ENCODE results near the gene GFPT2.

GFPT2 gene

DNA sequence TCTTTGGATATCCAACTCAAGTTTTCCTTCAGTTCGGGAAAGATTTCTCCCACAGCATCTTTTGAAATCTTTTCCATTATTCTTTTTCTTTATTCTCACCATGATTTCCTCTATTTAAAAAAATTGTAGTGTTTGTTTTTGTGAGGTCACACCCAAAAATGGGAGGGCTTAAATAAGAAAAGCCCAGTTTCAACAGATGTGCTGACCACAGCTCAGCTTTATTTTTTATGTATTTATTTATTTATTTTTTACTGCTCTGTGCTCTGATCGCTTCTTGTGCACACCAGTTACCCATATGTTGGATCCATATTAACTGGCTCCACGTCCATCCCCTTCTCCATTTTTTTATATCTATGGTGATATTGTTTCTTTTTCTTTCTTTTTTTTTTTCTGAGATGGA lies 20.3 kb downstream of the GFPT2 start:
- DNase-seq (ENCODE audit: low spot score): no peak

DNA sequence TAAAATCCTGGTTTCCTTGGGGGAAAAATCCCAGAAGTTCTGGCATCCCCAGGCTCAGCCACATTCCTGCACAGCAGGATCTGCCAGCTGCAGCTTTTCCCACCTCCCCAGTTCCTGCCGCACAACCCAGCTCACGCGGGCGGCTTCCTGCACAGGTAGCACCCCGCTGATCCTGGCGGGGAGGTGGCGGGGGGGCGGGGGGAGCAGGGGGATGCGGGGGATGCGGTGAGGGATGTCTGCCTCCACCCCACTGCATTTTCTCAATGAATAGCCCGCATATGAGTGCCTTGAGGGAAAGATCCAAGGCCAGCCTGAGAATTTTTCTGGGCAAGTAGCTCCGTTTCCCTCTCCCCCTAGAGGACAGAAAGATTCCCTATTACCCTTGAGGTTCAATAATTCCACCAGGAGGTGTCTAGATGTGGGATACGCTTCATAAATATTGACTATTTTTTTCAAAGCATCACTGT lies 21.1 kb downstream of the GFPT2 start:
- no peak for DNase-seq (ENCODE audit: low spot score)

DNA sequence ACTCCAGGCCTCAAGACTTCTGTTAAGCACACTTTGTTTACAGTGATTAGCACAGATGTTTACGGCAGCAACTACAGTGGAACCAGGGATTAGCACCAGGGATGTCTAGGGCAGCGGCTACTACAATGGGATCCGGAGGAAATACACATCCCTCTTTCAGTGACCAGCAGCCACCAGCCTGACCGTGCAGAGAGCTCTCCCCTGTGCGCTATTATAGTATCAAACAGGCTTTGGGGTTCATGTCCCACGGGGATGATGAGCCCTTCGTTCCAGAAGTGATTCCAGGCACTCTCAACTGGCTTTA lies 21.5 kb downstream of the GFPT2 start:
- DNase-seq (ENCODE audit: low spot score): no peak

DNA sequence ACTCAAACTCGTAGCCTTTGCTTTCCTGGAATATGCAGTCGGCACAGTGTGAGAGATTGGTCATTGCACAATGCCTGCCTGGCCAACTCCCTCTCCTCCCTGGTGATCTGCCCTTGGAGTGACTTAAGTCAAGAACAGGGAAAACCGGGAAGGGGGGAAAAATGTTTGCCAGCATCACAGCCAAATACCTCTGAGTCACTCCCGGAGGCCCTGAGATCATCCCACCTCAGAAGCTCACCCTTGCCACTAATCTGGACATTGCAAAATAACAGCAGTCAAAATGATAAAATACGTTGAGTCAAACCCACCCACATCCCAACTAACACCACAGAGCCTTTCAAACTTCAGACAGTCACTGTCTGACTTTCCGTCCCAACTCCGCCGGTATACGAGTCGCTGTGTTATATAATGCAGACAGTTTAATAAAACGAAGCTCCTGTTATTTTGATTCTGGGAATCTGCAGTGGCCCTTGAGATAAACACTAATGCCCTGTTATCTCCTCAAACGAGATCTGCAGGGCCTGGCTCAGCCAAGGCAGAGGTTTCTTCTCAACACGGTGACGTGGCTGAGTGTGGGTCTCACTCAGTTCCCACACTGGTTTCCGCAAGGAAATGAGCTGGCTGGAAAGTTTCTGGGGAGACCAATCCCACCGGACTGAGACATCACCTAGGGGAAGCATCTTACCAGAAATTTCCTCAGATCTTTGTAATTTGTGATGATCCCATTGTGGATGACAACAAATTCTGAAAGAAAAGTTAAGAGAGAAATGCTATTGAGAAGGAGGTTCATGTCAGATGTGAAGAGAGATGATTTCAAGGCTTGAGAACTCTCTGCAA lies 22.1 kb downstream of the GFPT2 start:
- DNase-seq (ENCODE audit: low spot score): no peak

DNA sequence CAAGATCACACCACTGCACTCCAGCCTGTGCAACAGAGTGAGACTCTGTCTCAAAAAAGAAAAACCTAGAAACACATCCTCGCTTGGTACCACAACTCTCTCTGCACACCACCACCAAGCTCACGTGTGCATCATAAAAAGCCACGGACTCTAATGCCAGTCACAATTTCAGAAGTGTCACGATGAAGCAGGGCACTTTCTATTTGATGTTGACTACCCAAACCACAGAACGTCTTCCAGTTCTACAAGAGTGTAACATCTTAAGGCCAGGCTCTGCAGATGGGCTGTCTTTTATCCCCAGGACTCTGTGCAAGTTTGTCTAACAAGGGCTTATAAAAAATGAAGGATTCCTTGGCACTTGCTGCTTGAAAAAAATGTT lies 22.9 kb downstream of the GFPT2 start:
- no peak for DNase-seq (ENCODE audit: low spot score)

DNA sequence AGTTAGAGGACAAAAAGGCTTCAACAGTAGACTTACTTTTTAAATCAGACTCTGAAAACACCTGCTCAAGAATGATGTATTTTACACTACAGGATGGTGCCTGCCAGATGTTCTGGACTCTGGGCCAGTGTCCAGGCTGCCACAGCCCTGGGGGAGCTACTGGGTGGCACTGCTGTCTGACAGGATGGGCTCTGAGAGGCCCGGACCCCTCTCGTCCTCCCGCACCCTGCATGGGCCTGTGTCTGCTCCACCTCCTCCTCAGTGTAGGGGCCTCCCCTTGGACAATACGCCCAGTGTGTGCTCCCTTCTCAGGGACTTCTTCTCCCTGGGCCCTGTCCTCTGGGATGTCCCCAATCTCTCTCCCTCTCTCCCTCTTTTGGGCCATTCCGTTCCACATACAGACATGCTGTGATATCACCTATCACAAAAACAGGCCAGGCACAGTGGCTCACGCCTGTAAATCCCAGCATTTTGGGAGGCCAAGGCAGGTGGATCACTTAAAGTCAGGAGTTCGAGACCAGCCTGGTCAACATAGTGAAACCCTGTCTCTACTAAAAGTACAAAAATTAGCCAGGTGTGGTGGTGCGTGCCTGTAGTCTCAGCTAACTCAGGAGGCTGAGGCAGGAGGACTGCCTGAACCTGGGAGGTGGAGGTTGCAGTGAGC lies 23.4 kb downstream of the GFPT2 start:
- no peak for DNase-seq (ENCODE audit: low spot score)

DNA sequence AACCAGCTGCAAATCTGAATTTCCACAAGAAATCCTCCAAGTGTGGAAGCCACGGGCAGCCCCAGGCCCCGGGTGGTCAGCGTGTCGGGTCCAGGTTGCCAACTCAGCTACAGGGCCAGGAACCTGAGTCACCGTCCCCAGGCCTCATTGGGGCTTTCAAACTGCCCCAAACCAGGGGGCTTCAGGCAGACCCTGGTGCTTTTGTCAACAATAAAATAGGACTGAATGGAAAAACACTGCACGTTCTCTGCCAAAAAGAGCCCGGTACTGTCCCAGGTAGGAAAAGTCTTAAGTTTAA lies 24.0 kb downstream of the GFPT2 start:
- DNase-seq (ENCODE audit: low spot score): no peak

DNA sequence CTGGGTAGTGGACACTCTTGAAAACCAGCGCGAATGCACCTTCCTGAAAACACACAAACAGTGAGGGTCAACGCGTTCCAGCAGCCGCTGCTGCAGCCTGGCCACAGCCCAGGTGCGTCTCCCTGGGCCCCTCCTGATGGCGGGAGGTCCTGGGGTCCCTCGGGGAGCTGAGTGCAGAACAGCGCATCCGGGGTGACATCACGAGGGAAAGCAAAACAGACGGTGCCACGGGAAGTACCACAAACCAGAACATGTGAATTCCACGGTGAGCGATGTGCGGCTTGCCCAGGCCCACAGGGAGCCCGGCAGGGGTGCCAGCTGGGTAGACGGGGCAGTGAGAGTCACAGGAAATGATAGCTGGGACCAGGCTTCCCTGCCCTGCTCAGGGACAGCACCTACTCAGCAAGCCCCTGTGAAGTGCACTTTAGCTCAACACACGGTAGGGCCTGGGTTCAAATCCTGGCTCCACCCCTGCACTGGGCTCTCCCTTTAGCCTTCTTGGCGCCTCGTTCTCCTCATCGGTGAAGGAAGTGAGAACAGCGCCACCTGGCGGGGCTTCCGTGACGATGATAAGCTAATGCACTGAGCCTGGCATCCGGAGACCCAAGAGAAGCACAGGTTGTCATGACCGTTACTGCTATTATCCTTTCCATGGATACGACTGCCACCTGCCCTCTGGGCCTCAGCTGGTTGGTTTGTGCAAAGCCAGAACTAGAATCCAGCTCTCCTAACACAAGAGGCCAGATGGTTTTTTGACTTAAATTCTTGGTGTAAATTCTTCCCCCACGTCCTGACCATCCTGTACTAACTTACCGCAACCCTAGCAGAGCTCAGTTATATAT lies 24.6 kb downstream of the GFPT2 start:
- peak; percentile 86 for DNase-seq (ENCODE audit: low spot score)

DNA sequence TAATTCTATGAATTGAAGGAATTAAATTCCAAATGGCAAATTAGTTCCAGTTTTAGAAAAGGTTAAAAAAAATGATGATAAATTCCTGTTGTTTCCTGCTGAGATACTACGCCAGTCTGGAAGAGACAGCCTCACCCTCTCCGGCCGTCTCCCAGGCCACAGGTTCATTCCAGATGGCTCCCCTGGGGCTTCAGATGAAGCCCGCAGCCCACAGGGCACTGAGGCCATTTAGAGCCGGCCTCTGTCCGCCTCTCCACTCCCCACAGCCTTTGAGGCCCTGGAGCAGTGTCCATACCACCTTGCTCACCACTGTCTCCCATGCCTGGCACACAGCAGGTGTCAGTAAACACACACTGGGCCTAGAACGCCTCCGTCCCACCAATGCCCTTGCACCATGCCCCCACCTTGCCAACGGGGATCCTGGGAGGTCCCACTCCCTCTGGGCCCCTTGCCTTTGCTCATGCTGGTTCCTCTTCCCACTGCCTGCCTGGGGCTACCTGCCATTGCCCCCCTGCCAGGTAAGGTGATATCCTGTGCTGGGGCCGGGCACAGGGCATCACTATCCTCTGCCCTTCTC lies 26.1 kb downstream of the GFPT2 start:
- DNase-seq (ENCODE audit: low spot score): no peak

DNA sequence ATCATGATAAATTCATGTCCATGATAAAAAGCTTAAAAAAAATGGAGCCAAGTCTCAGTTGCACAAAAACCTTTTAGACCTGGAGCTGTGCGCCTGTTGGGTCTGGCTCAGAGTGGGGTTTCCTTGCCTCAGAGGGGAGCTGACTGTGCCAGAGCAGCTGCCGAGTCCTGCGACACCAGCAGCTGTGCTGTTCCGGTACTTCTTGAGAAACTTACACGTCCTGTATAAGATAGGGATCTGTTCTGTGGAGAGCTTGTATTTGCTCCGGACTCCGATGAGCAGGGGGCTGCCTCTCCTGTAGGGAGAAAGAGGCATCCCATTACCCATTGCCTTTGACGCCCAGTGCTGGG lies 28.6 kb downstream of the GFPT2 start:
- no peak for DNase-seq (ENCODE audit: low spot score)

DNA sequence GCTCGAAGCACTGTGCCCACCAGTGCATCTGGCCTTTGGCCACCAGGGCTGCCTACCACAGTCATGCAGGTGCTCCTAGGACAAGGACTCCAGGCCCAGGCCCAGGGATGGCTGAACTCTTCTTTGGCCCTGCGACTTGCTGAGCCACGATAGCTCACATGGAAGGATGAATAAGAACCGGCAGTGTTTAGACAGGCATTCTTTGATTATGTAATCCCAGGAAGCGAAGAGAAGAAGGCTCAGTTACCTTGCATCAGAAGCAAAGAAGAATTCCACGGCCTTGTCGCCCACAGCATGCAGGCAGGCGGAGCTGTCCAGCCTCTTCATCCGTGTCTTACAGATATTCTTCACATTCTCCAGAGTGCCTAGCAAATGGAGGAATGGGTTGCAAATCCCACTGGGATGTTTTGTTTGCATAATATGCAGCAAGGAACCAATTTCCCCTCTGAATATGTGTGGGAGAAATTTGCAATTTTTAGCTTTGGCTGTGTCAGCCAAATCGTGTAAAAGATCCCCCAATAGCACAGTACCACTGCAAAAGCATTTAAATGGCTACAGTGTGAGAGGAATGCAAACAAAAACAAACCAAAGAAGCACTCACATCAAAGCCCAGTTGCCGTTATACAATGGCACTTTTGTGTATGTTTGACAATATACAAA lies 29.1 kb downstream of the GFPT2 start:
- no peak for DNase-seq (ENCODE audit: low spot score)

DNA sequence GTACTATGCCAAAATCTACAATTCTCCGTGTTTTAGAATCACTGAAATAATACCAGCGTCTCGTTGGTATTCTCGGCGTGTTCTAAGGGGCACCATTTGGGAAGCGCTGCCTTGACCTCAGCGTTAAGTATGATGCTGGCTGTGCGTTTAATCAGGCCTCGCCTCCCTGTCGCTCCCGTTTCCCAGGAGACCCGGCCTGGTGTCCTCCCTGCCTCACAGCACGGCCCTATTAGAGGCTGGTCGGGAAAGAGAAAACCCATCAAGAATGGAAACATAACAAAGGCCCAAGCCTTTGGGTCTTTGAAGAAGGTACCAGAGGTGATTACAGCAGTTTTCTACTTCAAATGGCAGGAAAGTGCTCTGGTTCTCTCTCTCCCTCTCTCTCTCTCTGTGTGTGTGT lies 30.0 kb downstream of the GFPT2 start:
- DNase-seq (ENCODE audit: low spot score): no peak

DNA sequence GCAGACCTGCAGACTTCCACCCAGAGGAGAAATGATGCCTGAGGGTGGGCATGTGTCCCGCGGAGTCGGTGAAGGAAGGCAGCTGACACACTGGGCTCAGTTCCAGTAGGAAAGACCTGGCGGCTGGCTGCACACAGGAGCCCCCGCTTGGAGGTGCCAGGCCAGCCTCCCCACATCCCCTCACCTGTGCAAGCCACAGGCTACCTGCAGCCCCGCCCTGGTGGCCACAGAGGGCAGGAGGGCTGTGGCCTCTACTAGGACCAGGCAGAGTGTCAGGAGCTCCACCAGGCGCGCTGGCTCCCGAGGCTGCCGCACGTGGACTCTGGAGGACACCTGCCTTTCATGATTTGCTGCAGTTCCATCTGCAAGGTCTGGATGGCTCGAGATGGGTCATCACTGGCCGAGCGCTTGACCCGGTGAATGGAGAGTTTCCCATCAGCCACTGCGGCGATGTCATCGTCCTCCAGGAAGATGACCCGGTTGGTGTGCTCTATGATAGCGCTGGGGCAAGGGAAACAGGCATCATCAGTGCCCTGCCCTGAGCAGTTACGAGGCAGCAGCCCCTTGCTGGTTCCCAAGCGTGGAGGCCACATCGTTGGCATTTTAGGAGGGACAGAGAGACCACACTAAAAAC lies 34.6 kb downstream of the GFPT2 start:
- DNase-seq (ENCODE audit: low spot score): no peak

DNA sequence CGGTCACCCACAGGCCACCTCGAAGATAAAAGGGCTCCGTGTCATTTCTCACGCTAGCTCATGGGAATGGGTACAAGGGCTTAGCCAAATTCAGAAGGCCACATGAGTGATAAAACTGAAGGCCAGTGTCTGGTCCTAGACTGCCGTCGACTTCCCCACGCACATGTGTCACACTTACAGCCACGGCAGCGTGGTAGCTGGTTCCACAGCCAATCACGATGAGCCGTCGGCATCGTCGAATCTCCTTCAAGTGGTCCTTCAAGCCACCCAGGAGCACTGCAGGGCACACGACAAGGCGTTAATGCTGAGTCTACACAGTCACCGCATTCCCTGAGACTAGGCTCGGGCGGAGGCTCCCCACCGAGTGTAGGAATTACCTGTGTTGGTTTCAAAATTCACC lies 36.5 kb downstream of the GFPT2 start:
- no peak for DNase-seq (ENCODE audit: low spot score)

DNA sequence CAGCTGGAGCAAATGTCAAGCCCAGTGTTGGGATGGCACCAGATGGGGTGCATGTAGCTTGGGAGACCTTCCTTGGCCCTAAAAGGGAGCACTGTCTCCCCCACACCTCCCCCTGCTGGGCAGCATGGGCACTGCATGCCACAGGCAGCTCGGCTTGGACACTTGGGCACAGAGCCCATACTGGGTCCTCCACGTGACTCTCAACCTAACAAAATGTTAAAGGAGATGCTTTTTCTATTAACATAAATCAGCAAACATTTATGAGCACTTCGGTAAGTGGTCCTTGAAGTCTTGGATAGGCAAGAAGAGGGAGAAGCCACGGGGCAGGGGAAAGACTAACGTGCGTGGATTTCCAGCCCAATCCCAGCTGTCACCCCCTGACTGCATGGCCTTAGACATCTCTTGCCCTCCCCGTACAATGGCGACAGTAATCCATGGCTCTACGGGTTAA lies 37.3 kb downstream of the GFPT2 start:
- DNase-seq (ENCODE audit: low spot score): peak; percentile 70

DNA sequence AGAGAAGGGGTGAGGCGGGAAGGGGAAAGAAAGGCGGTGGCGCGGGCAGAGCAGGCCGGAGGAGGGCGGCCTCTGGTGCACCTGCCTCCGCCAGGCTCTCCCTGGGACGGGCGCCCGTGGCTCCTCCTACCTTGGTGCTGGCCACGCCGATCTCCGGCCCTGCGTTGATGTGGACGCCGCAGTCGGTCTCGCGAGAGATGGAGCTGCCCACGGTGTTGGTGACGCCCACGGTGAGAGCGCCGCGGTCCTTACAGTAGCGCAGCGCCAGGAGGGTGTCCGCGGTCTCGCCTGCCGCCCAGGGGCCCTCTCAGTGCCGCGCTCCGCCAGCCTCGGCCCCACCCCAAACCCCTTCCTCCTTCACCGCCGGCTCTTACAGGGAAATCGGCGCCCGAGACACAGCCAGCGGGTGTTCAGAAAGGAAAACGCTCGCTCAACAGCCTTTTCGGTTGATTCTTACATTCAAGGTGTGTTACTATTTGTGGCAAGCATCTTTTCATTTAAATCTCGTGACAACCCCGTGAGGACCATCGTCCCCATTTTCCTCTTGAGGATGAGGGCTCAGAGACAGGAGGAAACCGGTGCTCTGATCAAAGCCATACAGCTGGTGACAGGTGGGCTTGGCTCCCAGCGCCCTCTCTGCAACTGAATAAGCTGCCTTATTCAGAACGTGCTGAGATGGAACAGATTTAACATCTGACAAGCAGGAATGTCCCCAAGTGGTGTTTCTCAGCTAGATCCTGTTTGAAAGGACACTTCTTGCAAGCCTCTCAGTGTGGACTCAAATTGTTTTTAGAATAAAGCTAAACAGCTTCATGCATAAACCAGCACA lies 39.2 kb downstream of the GFPT2 start:
- peak; percentile 22 for DNase-seq (ENCODE audit: low spot score)

DNA sequence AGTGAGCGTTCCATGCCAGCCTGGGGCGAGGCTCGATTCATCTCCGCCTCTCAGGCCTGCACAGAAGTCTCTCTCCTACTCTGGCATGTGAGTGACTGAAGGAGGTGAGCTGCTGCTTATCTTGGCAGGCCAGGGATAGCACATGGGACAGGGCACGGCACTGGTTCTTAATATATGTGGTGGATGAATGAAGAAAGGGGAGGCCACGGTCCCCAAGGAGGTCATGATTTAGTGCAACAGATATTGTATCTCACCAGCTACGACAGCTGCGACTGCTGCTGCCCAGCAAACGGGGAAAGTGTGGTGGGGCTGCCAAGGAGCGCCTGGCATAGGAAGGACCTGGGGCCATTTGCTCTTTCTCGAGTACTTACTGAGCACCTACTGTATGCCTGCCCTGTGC lies 41.9 kb downstream of the GFPT2 start:
- DNase-seq (ENCODE audit: low spot score): no peak

DNA sequence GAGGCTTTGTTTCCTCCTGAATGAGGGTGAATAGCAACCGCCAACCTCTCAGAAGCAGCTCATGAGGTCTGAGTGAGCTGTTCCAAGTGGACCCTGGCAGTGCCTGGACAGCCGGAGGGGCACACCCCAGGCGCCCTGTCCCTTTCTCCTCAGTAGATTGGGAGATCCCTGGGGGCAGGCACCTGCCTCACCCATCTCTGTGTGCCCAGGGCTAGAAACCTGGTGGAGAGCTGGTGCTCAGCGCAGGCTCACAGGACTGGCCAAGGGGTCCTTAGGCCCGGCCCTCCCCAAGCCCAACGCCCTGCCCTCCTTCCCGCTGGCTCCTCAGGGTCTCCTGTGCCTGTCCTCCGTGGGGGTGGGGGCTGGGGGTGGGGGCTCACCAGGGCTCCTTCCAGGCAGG lies 46.3 kb downstream of the GFPT2 start:
- DNase-seq (ENCODE audit: low spot score): no peak

DNA sequence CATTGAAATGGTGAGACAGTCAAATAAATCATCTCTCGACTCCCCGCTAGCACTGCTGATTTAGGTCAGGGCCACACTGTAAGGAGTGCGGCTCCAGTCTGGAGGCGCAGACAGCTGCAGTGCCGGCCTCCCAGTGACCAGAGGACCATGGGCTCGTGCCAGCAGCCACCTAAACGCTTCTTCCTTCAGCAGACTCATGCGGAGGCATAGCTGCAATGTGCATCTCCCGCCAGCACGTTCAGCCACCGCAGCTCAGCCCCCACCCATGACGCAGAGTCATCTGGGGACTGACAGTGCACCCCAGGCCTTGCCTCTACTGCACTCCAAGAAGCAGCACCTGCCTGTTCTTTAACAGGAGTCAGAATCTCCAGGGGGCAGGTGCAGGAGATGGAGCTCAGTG lies 47.7 kb downstream of the GFPT2 start:
- DNase-seq (ENCODE audit: low spot score): no peak

DNA sequence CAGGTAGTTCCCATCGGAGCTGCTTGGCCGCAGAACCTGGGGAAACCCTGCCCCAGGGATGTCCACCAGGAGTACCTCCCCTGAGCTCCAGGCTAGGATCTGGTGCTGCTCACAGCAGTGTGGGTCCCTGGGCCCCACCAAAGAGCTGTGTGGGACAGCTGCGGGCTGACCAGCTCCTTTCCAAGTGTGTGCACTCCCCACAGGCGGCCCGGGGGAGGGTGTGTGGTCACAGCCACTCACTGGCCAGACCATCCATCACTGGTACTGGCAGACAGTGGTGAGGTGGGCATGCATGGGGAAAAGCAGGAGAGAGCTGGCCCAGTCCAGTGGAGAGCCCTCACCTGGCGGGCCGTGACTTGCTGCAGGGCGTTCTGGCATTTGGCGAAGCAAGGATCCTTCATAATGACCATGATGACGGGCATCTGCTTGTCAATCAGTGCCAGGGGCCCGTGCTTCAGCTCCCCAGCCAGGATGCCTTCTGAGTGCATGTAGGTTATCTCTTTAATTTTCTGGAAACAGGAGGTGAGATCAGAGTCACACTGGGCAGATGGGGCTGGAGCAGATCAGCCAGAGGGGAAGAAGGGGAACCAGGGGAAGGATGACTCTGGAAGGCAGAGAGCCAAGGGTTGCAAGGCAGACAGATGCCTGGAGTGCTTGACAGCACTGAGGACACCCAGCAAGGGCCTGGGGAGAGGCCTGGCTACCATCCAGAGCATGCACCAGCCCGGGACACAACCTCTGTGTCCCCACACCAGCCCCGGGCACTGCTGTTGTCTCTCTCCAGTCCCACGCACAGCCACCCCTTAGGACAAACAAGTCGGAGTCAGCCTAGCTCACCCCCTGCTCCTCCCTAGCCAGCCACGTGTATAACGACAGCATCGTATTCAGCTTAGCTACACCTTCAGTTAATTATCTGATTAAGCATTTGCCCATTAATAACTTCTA lies 48.4 kb downstream of the GFPT2 start:
- DNase-seq (ENCODE audit: low spot score): no peak
